Heart left ventricle (tissue), 16 donors: Measurements from ENCODE around the gene CRMP1. TPM values are rescaled to one million over a fixed set of nuclear protein-coding genes. Genes with fewer than 3 reads are reported as not detected.
A peak's percentile ranks its signal among the peaks of the same experiment; 100 is the strongest.

Experiments
- ATAC-seq, 4 donors: fragments of 200-7000 bp; cut with Tn5 transposase; one replicate each; pipeline ENCODE4 v1.9.1; 2020 to 2022; ENCODE audit warnings: moderate library complexity in 4 of 4, mild to moderate bottlenecking in 3 of 4, moderate number of reproducible peaks in 1 of 4
- DNase-seq, 5 donors: peaks; one replicate each; pipeline ENCODE4 v3.0.0-alpha.2; 2020
- H3K27ac ChIP-seq, 12 donors: fragments of 200-600 bp; sonication (generic) in 4 of 12; one replicate each; pipeline versions ENCODE4 v1.5.0 to v1.8.0; 2016 to 2022; ENCODE audit warnings: mild to moderate bottlenecking in 2 of 12
- H3K27me3 ChIP-seq, 9 donors: fragments of 200-600 bp; sonication (generic) in 2 of 9; one replicate each; pipeline versions ENCODE4 v1.5.1 to v1.8.0; 2016 to 2022; ENCODE audit warnings: mild to moderate bottlenecking in 3 of 9
- H3K36me3 ChIP-seq, 9 donors: fragments of 200-600 bp; sonication (generic) in 2 of 9; one replicate each; pipeline versions ENCODE4 v1.5.0 to v1.8.0; 2018 to 2022; ENCODE audit warnings: mild to moderate bottlenecking in 2 of 9
- H3K4me1 ChIP-seq, 12 donors: fragments of 200-600 bp; sonication (generic) in 4 of 12; one replicate each; pipeline versions ENCODE4 v1.5.0 to v1.8.0; 2016 to 2022; ENCODE audit warnings: mild to moderate bottlenecking in 3 of 12
- H3K4me3 ChIP-seq, 12 donors: fragments of 200-600 bp; sonication (generic) in 4 of 12; one replicate each; pipeline versions ENCODE4 v1.5.0 to v1.8.0; 2017 to 2022; ENCODE audit warnings: mild to moderate bottlenecking in 9 of 12, moderate library complexity in 4 of 12
- H3K9me3 ChIP-seq, 12 donors: fragments of 200-600 bp; sonication (generic) in 4 of 12; one replicate each; pipeline versions ENCODE4 v1.5.0 to v1.8.0; 2016 to 2022; ENCODE audit warnings: mild to moderate bottlenecking in 1 of 12
- CTCF ChIP-seq, 12 donors: fragments of 200-600 bp; sonication (generic) in 4 of 12; IDR thresholded peaks; one replicate each; pipeline versions ENCODE4 v1.5.0 to v1.8.0; 2018 to 2022; ENCODE audit warnings: antibody characterized with exemption in 12 of 12, mild to moderate bottlenecking in 5 of 12
- POLR2A ChIP-seq, 2 donors: fragments of 450-650 bp; IDR thresholded peaks; one replicate each; pipeline ENCODE4 v1.6.1; 2017; ENCODE audit warnings: antibody characterized with exemption in 2 of 2, mild to moderate bottlenecking in 2 of 2, moderate library complexity in 2 of 2
- WGBS, 4 donors: extraction: QIAGEN DNeasy Blood & Tissue Kit in 2 of 4; methylation state at CpG; one replicate each; pipeline versions ENCODE4 v1.1.5 to v1.1.7; 2013 to 2018; 5-methylcytosine and 5-hydroxymethylcytosine counted together
- intact Hi-C, 10 donors: fragments of 100-400 bp; cut with DNase I; formaldehyde crosslinking; loops; one replicate each; pipeline versions ENCODE4 v1.11.1 to v1.14.2; 2022
- long read RNA-seq, 3 donors: library from polyadenylated mRNA; unstranded; transcript quantifications; one replicate each; pipeline ENCODE4 v2.0.0, GENCODE V29; 2020 to 2021
- polyA plus RNA-seq, 2 donors: library from polyadenylated mRNA; stranded (reverse); fragments of 200-250 nt; gene quantifications; one replicate each; pipeline ENCODE4 v1.2.3, GENCODE V29; 2013
- total RNA-seq, 9 donors: library from RNA; depleted of rRNA in 2 of 9; stranded (reverse); fragments of >200 nt in 2 of 9; fragmentation: NEBNext Ultra II Directional in 3 of 9; extraction: Animal tissue kit (Norgen Biotek cat#: 25700) in 3 of 9; gene quantifications; one replicate each; pipeline versions ENCODE4 v1.1.0 to v1.2.4, GENCODE V29; 2016 to 2023
- donor health status: ischemic (EF 13 %, LVEDD 7.1; RV severe dilation, severe dysfunction).
- donor health status: healthy with polysubstance abuse.
- donor health status: DM: no; HTN: yes; CAD: no.
- donor health status: DM: no; HTN: no; CAD: no.
- donor health status: ischemic (EF 25% LVEDD 6.9; RV normal size, moderate dysfunction).
- donor health status: ischemic (EF 25% LVEDD 5.7; RV mildly dilated, moderate dysfunction).
- donor health status: healthy.
- donor health status: DM: yes; HTN: yes; CAD: no.
- donor health status: ischemic (EF 35%, LVEDD 5.7; RV mildly dilated, moderate dysfunction).
- donor health status: nonischemic (EF 11% LVEDD 7.7; RV severe dilation, severe dysfunction).
- donor health status: DM: yes; HTN: yes; CAD: no.
- donor health status: PGD.
- donor health status: ischemic (EF 29% LVEDD 5.4; RV normal size, mild dysfunction).
- donor health status: nonischemic (EF 23%, LVEDD 6.1; RV moderate dilation, normal function).

CRMP1 gene
- total RNA-seq (1 to 10 TPM in 3 of 9 donors, under 1 TPM in 6; 0.39 to 2.4 (median 0.93) TPM), polyA plus RNA-seq (1 to 10 TPM in 1 of 2 donors, under 1 TPM in 1; 0.34 to 1.7 TPM)
- long read RNA-seq, donor 1, partial matches to known transcripts = 1 of 2 reads
- long read RNA-seq, donor 1, other reads (novel, unspliced or antisense) = 0 of 2 reads
- long read RNA-seq, donor 2, partial matches to known transcripts = 2 of 6 reads
- long read RNA-seq, donor 2, other reads (novel, unspliced or antisense) = 3 of 6 reads
- long read RNA-seq, donor 3, partial matches to known transcripts = 0 of 3 reads
- long read RNA-seq, donor 3, other reads (novel, unspliced or antisense) = 1 of 3 reads

- peak in 3 of 4 donors; percentile 31 to 72 (median 32) for ATAC-seq
These were observed at the start of gene CRMP1 for GRCh38 chr4:5893004-5893580. Gene CRMP1, minus strand, starts transcription at chr4:5893086. Its CDS starts 117 bp downstream, at chr4:5892969.

GRCh38 chr4:5941601-5942000 is 48.7 kb upstream of the CRMP1 start:
- 52 to 62% (median 59%) methylated on average over 6 of the region's 6 CpGs for WGBS, 4 donors
- peaks cover 0 to 32% (median 0%) of the 10 kb centered on the region in 9 donors for H3K27me3 ChIP-seq
- TF ChIP-seq CTCF (IDR thresholded peaks at IDR 0.05) (no peak), POLR2A (IDR thresholded peaks at IDR 0.05) (no peak)

More at GRCh38 chr4:5893004-5893580, at the start of gene CRMP1:
- Histone ChIP-seq H3K4me3 (peak within 1 kb of the TSS in 6 of 12 donors; percentile 17 to 38 (median 24)), H3K36me3 (no peaks in the 10 kb centered on the region), H3K4me1 (peaks cover 0 to 33% (median 6%) of the 10 kb centered on the region in 12 donors), H3K27me3 (peaks cover 52 to 93% (median 80%) of the 10 kb centered on the region in 9 donors), H3K27ac (no peak within 1 kb of the TSS), H3K9me3 (peaks cover 0 to 10% (median 0%) of the 10 kb centered on the region in 12 donors)
- 4 to 14% (median 8%) methylated on average over 11 to 67 of the region's 67 CpGs for WGBS, 4 donors
- intact Hi-C loops = no loop called here
- TF ChIP-seq POLR2A (IDR thresholded peaks at IDR 0.05) = no peak
- no peak for TF ChIP-seq CTCF (IDR thresholded peaks at IDR 0.05)
- DNase-seq = peak in 1 of 5 donors; percentile 22

GRCh38 chr4:5940470-5941203 is 47.8 kb upstream of the CRMP1 start:
- no peaks in the 10 kb centered on the region for H3K4me1 ChIP-seq
- no peak for ATAC-seq
- peaks cover 0 to 30% (median 0%) of the 10 kb centered on the region in 9 donors for H3K27me3 ChIP-seq
- intact Hi-C loops = no loop called here
- no peak for DNase-seq
- no peak overlapping the region for H3K4me3 ChIP-seq
- 45 to 49% (median 48%) methylated on average over 3 of the region's 3 CpGs for WGBS, 4 donors
- peaks cover 0 to 7% (median 0%) of the 10 kb centered on the region in 12 donors for H3K9me3 ChIP-seq
- H3K27ac ChIP-seq = no peak overlapping the region
- TF ChIP-seq CTCF (IDR thresholded peaks at IDR 0.05) (no peak), POLR2A (IDR thresholded peaks at IDR 0.05) (no peak)
- no peaks in the 10 kb centered on the region for H3K36me3 ChIP-seq

More at GRCh38 chr4:5941601-5942000, 48.7 kb upstream of the CRMP1 start:
- Histone ChIP-seq H3K36me3 (no peaks in the 10 kb centered on the region), H3K4me3 (no peak overlapping the region), H3K9me3 (peaks cover 0 to 9% (median 0%) of the 10 kb centered on the region in 12 donors), H3K4me1 (no peaks in the 10 kb centered on the region), H3K27ac (no peak overlapping the region)
- intact Hi-C loops = no loop called here
- no peak for DNase-seq
- no peak for ATAC-seq
